A673 (cell line): ENCODE data around the gene ENOX1. TPM values are rescaled to one million over a fixed set of nuclear protein-coding genes. Genes with fewer than 3 reads are reported as not detected.

Experiments used
- BruUV-seq: library from RNA; stranded (reverse); fragments of 400-500 nt; replicated peaks from 2 replicates; lab custom pipeline; 2021; lab: Mats Ljungman, UMichigan
- CTCF ChIA-PET: fragments of 300-600 bp; sonication (Branson Sonifier 250); formaldehyde crosslinking; loops from one replicate; lab custom pipeline; 2022; ENCODE audit warnings: antibody characterized with exemption; lab: Charles Lee
- POLR2A ChIA-PET: fragments of 300-600 bp; sonication (Branson Sonifier 250); formaldehyde crosslinking; loops from one replicate; lab custom pipeline; 2022; ENCODE audit warnings: antibody characterized with exemption; ENCODE audit not compliant: low non-redundant PET; lab: Charles Lee
- DNase-seq: peaks from one replicate; pipeline ENCODE4 v3.0.0-alpha.2; 2015; ENCODE audit warnings: low spot score
- H3K27ac ChIP-seq: fragments of 200-600 bp; sonication (generic); 2 replicates; pipeline ENCODE4 v1.5.1; 2016; ENCODE audit warnings: mixed run types, low read depth, mild to moderate bottlenecking, mixed read lengths, antibody characterized with exemption, low read length; ENCODE audit not compliant: poor library complexity, severe bottlenecking
- H3K27me3 ChIP-seq: fragments of 200-600 bp; sonication (generic); replicated peaks from 2 replicates; pipeline ENCODE4 v1.6.1; 2017; ENCODE audit warnings: mixed run types, low read depth, mild to moderate bottlenecking, mixed read lengths, antibody characterized with exemption, low read length; ENCODE audit not compliant: insufficient read depth, poor library complexity
- H3K36me3 ChIP-seq: fragments of 200-600 bp; sonication (generic); 2 replicates; pipeline ENCODE4 v1.6.1; 2016; ENCODE audit warnings: mixed run types, mild to moderate bottlenecking, mixed read lengths, antibody characterized with exemption, low read length; ENCODE audit not compliant: insufficient read depth, poor library complexity, severe bottlenecking
- H3K4me1 ChIP-seq: fragments of 200-600 bp; sonication (generic); 2 replicates; pipeline ENCODE4 v1.6.1; 2017; ENCODE audit warnings: mixed run types, mild to moderate bottlenecking, mixed read lengths, antibody characterized with exemption, low read length; ENCODE audit not compliant: insufficient read depth, poor library complexity, severe bottlenecking
- H3K4me3 ChIP-seq: fragments of 200-600 bp; sonication (generic); 2 replicates; pipeline ENCODE4 v1.5.1; 2016; ENCODE audit warnings: low read depth, mixed run types, mild to moderate bottlenecking, mixed read lengths, low read length; ENCODE audit not compliant: poor library complexity, severe bottlenecking
- H3K9me3 ChIP-seq: fragments of 200-600 bp; sonication (generic); 2 replicates; pipeline ENCODE4 v1.6.1; 2016; ENCODE audit warnings: mixed run types, low read depth, mild to moderate bottlenecking, mixed read lengths, antibody characterized with exemption, low read length; ENCODE audit not compliant: poor library complexity, severe bottlenecking
- CTCF ChIP-seq: fragments of 300-800, 200-600 bp; sonication (generic); conservative IDR thresholded peaks from 2 replicates; pipeline ENCODE4 v1.5.1; 2017; ENCODE audit warnings: low read depth, mild to moderate bottlenecking, antibody characterized with exemption, low read length, moderate library complexity, mixed read lengths
- EZH2 ChIP-seq: fragments of 200-600 bp; sonication (generic); IDR thresholded peaks from 2 replicates; pipeline ENCODE4 v1.6.1; 2017; ENCODE audit warnings: borderline replicate concordance, low read depth, mild to moderate bottlenecking, mixed read lengths, antibody characterized with exemption, low read length; ENCODE audit not compliant: poor library complexity, severe bottlenecking
- intact Hi-C: fragments of 100-400 bp; cut with micrococcal nuclease; formaldehyde crosslinking; loops from one replicate; pipeline ENCODE4 v1.10.0; 2022; ENCODE audit not compliant: unreplicated experiment
- total RNA-seq: library from RNA; stranded (reverse); gene quantifications from 2 replicates; pipeline ENCODE4 v1.2.3, GENCODE V29; 2021

The ENOX1 gene
- total RNA-seq, 1 experiment from 2014 or later, result 4.4 TPM

GRCh38 chr13:43478211-43478610 is 308.6 kb downstream of the ENOX1 start:
- POLR2A ChIA-PET, result no interaction called here
- Histone ChIP-seq H3K9me3 (no peaks in the 10 kb centered on the region), H3K4me3 (no peak overlapping the region), H3K4me1 (no peaks in the 10 kb centered on the region), H3K27me3 (no peaks in the 10 kb centered on the region), H3K27ac (no peak overlapping the region), H3K36me3 (no peaks in the 10 kb centered on the region)
- DNase-seq, result no peak
- no TSS peak for BruUV-seq
- intact Hi-C loops, result no loop called here
- TF ChIP-seq EZH2 (no peak), CTCF (no peak)
- CTCF ChIA-PET, result no interaction called here

- no TSS peak for BruUV-seq
- TF ChIP-seq EZH2 (no peak), CTCF (no peak)
- Histone ChIP-seq H3K4me3 (no peak overlapping the region), H3K27ac (no peak overlapping the region), H3K9me3 (no peaks in the 10 kb centered on the region), H3K27me3 (no peaks in the 10 kb centered on the region), H3K36me3 (no peaks in the 10 kb centered on the region), H3K4me1 (no peaks in the 10 kb centered on the region)
- no peak for DNase-seq
- intact Hi-C loops, result no loop called here
- ChIA-PET POLR2A (no interaction called here), CTCF (no interaction called here)
Measured at GRCh38 chr13:43475140-43475539, 311.6 kb downstream of the ENOX1 start.

- no peak overlapping the region for H3K27ac ChIP-seq
Measured at GRCh38 chr13:43473437-43473836, 313.3 kb downstream of the ENOX1 start.

More at GRCh38 chr13:43473437-43473836, 313.3 kb downstream of the ENOX1 start:
- intact Hi-C loops, result no loop called here
- H3K36me3 ChIP-seq, result no peaks in the 10 kb centered on the region
- H3K4me3 ChIP-seq, result no peak overlapping the region
- BruUV-seq, result no TSS peak
- TF ChIP-seq EZH2, result no peak
- TF ChIP-seq CTCF, result no peak
- CTCF ChIA-PET, result no interaction called here
- H3K27me3 ChIP-seq, result no peaks in the 10 kb centered on the region
- POLR2A ChIA-PET, result no interaction called here
- no peaks in the 10 kb centered on the region for H3K9me3 ChIP-seq
- DNase-seq, result peak; percentile 44
- H3K4me1 ChIP-seq, result no peaks in the 10 kb centered on the region
